ENCODE measurements around the gene CACNG4.
"Not testable (repeated sequence)": the region's sequence is repeated elsewhere in the genome, so short reads cannot be mapped to it uniquely, and the experiment has no call there.

The CACNG4 gene

GRCh38 chr17:67030641-67031040 is 66.1 kb downstream of the CACNG4 start:
- H3K4me3 ChIP-seq (ENCODE audit: low read depth, low read length): no peak overlapping the region
- no peak for TF ChIP-seq CTCF (IDR thresholded peaks at IDR 0.05; ENCODE audit: borderline replicate concordance, insufficient read depth, low read depth, low read length)

GRCh38 chr17:67032382-67032781 is 67.9 kb downstream of the CACNG4 start:
- TF ChIP-seq CTCF (IDR thresholded peaks at IDR 0.05; ENCODE audit: borderline replicate concordance, insufficient read depth, low read depth, low read length): no peak
- no peak overlapping the region for H3K4me3 ChIP-seq (ENCODE audit: low read depth, low read length)

GRCh38 chr17:67032985-67033384 is 68.5 kb downstream of the CACNG4 start:
- TF ChIP-seq CTCF (IDR thresholded peaks at IDR 0.05; ENCODE audit: borderline replicate concordance, insufficient read depth, low read depth, low read length): no peak
- no peak overlapping the region for H3K4me3 ChIP-seq (ENCODE audit: low read depth, low read length)

- no peak overlapping the region for H3K4me3 ChIP-seq (ENCODE audit: low read depth, low read length)
- no peak for TF ChIP-seq CTCF (IDR thresholded peaks at IDR 0.05; ENCODE audit: borderline replicate concordance, insufficient read depth, low read depth, low read length)
Observed at GRCh38 chr17:67033613-67034012, 69.1 kb downstream of the CACNG4 start.

- H3K4me3 ChIP-seq (ENCODE audit: low read depth, low read length): no peak overlapping the region
- TF ChIP-seq CTCF (IDR thresholded peaks at IDR 0.05; ENCODE audit: borderline replicate concordance, insufficient read depth, low read depth, low read length): no peak
Observed at GRCh38 chr17:67035131-67036083, 70.9 kb downstream of the CACNG4 start.

GRCh38 chr17:67038861-67039365 is 74.4 kb downstream of the CACNG4 start:
- H3K4me3 ChIP-seq (ENCODE audit: low read depth, low read length): no peak overlapping the region
- no peak for TF ChIP-seq CTCF (IDR thresholded peaks at IDR 0.05; ENCODE audit: borderline replicate concordance, insufficient read depth, low read depth, low read length)

- H3K4me3 ChIP-seq (ENCODE audit: low read depth, low read length): no peak overlapping the region
- TF ChIP-seq CTCF (IDR thresholded peaks at IDR 0.05; ENCODE audit: borderline replicate concordance, insufficient read depth, low read depth, low read length): no peak
Observed at GRCh38 chr17:67040652-67041051, 76.1 kb downstream of the CACNG4 start.

GRCh38 chr17:67041119-67041518 is 76.6 kb downstream of the CACNG4 start:
- not testable (repeated sequence) for H3K4me3 ChIP-seq (ENCODE audit: low read depth, low read length)
